Endothelial cell of umbilical vein (primary cell): Measurements from ENCODE around the gene SPRYD7. TPM values are rescaled to one million over a fixed set of nuclear protein-coding genes. Genes with fewer than 3 reads are reported as not detected.

Experiments used
- BruUV-seq: library from RNA; stranded (reverse); fragments of 400-500 nt; replicated peaks from 2 replicates; lab custom pipeline; 2021; lab: Mats Ljungman, UMichigan
- CTCF ChIA-PET: fragments of 300-600, 350-600 bp; sonication (Branson Sonifier 250); formaldehyde crosslinking; loops from one replicate; lab custom pipeline; 2021; ENCODE audit warnings: antibody characterized with exemption, inconsistent platforms; lab: Charles Lee
- POLR2A ChIA-PET: fragments of 300-600, 350-600 bp; sonication (Branson Sonifier 250); formaldehyde crosslinking; loops from one replicate; lab custom pipeline; 2021; ENCODE audit warnings: antibody characterized with exemption, inconsistent platforms; lab: Charles Lee
- DNase-seq: peaks from one replicate; pipeline ENCODE4 v3.0.0-alpha.2; 2011; ENCODE audit warnings: low read depth, low spot score
- FAIRE-seq: peaks from 2 replicates; lab custom pipeline; 2011; peaks lifted over from hg19 to GRCh38; lab: Jason Lieb, UNC
- H2AFZ ChIP-seq: 2 replicates; pipeline ENCODE4 v1.6.0; 2012; ENCODE audit warnings: low read depth, low read length, control low read depth, inconsistent platforms
- H3K27ac ChIP-seq: 2 replicates; pipeline ENCODE4 v1.5.1; 2011; ENCODE audit warnings: low read depth, mild to moderate bottlenecking, control low read depth, low read length, moderate library complexity; ENCODE audit not compliant: insufficient read depth
- H3K27me3 ChIP-seq, 2 experiments: 2 replicates each; pipeline versions ENCODE4 v1.6.0 to v1.6.1; 2011; ENCODE audit warnings: low read length in 2 of 2, mixed read lengths in 1 of 2; ENCODE audit not compliant: control insufficient read depth in 2 of 2, insufficient read depth in 2 of 2
- H3K36me3 ChIP-seq, 2 experiments: 2 replicates in 1 of 2; 3 replicates in 1 of 2; pipeline ENCODE4 v1.5.1; 2011; ENCODE audit warnings: low read length in 2 of 2, mild to moderate bottlenecking in 1 of 2, moderate library complexity in 1 of 2; ENCODE audit not compliant: control insufficient read depth in 2 of 2, insufficient read depth in 2 of 2; ENCODE audit errors: extremely low read depth in 1 of 2
- H3K4me1 ChIP-seq: 3 replicates; pipeline ENCODE4 v1.5.1; 2011; ENCODE audit warnings: mild to moderate bottlenecking, low read length; ENCODE audit not compliant: control insufficient read depth, insufficient read depth; ENCODE audit errors: extremely low read depth
- H3K4me2 ChIP-seq: 2 replicates; pipeline ENCODE4 v1.6.1; 2011; ENCODE audit warnings: low read length, control low read depth, mixed read lengths; ENCODE audit not compliant: insufficient read depth
- H3K4me3 ChIP-seq, 3 experiments: fragments of 200-600 bp in 1 of 3; sonication (generic), shearing (Covaris generic) in 1 of 3; replicated peaks in 1 of 3; 2 replicates each; pipeline ENCODE4 v1.5.1; 2011 to 2016; ENCODE audit warnings: control low read depth in 3 of 3, low read length in 3 of 3, mild to moderate bottlenecking in 2 of 3, inconsistent platforms in 1 of 3, low read depth in 1 of 3, moderate library complexity in 1 of 3; ENCODE audit not compliant: insufficient read depth in 1 of 3
- H3K79me2 ChIP-seq: 2 replicates; pipeline ENCODE4 v1.6.0; 2012; ENCODE audit warnings: low read length, inconsistent platforms; ENCODE audit not compliant: control insufficient read depth, insufficient read depth
- H3K9ac ChIP-seq: replicated peaks from 2 replicates; pipeline ENCODE3; 2011; ENCODE audit warnings: low read length, control low read depth; ENCODE audit not compliant: insufficient read depth; ENCODE audit errors: extremely low read depth
- H3K9me1 ChIP-seq: replicated peaks from 3 replicates; pipeline ENCODE4 v1.6.0; 2011; ENCODE audit warnings: mild to moderate bottlenecking, low read length; ENCODE audit not compliant: control insufficient read depth, insufficient read depth; ENCODE audit errors: extremely low read depth
- H3K9me3 ChIP-seq: replicated peaks from 2 replicates; pipeline ENCODE4 v1.5.1; 2012; ENCODE audit warnings: low read length, inconsistent platforms; ENCODE audit not compliant: control insufficient read depth, insufficient read depth
- H4K20me1 ChIP-seq: replicated peaks from 2 replicates; pipeline ENCODE3; 2011; ENCODE audit warnings: mild to moderate bottlenecking, low read length; ENCODE audit not compliant: control insufficient read depth, insufficient read depth; ENCODE audit errors: extremely low read depth
- EZH2 ChIP-seq: IDR thresholded peaks from 2 replicates; pipeline ENCODE4 v1.6.1; 2012; ENCODE audit warnings: borderline replicate concordance, low read depth, mild to moderate bottlenecking, moderate library complexity, low read length, inconsistent platforms; ENCODE audit not compliant: severe bottlenecking
- FOS ChIP-seq: IDR thresholded peaks from 2 replicates; pipeline ENCODE4 v1.6.1; 2011; ENCODE audit warnings: mild to moderate bottlenecking, low read length, moderate library complexity, borderline replicate concordance; ENCODE audit not compliant: insufficient read depth
- GATA2 ChIP-seq: IDR thresholded peaks from 2 replicates; pipeline ENCODE4 v1.7.0; 2011; ENCODE audit warnings: low read depth, mild to moderate bottlenecking, moderate library complexity, mixed read lengths, low read length; ENCODE audit not compliant: insufficient read length, insufficient read depth
- JUN ChIP-seq: IDR thresholded peaks from 2 replicates; pipeline ENCODE4 v1.6.1; 2011; ENCODE audit warnings: borderline replicate concordance, low read depth; ENCODE audit not compliant: insufficient read length, insufficient read depth
- MYC ChIP-seq: IDR thresholded peaks from one replicate; pipeline ENCODE4 v1.6.1; 2011; ENCODE audit warnings: mild to moderate bottlenecking, low read depth, low read length
- POLR2A ChIP-seq: IDR thresholded peaks from 2 replicates; pipeline ENCODE4 v1.6.1; 2012; ENCODE audit warnings: low read depth, mild to moderate bottlenecking, control low read depth, low read length
- POLR2AphosphoS5 ChIP-seq: IDR thresholded peaks from 2 replicates; pipeline ENCODE4 v1.6.1; 2012; ENCODE audit warnings: low read depth, mild to moderate bottlenecking, control low read depth, low read length, moderate library complexity; ENCODE audit not compliant: insufficient read depth
- dilution Hi-C: fragments of 300-500 bp; cut with MboI; formaldehyde crosslinking; loops from one replicate; pipeline ENCODE4 v1.15.0; 2019; ENCODE audit warnings: low sequenced_read_pairs; ENCODE audit not compliant: extremely low pct_ligation_motif_present
- intact Hi-C: fragments of 100-400 bp; cut with micrococcal nuclease; formaldehyde crosslinking; loops from one replicate; pipeline ENCODE4 v1.10.0; 2022
- polyA plus RNA-seq, 4 experiments: library from polyadenylated mRNA; depleted of rRNA in 3 of 4; stranded (reverse) in 3 of 4; unstranded in 1 of 4; fragments of >200 nt; gene quantifications; 2 replicates each; pipeline versions ENCODE4 v1.2.1 to v1.2.3, GENCODE V29; 2011 to 2012; ENCODE audit warnings: missing spikeins in 1 of 4
- total RNA-seq: library from RNA; stranded (reverse); gene quantifications from 2 replicates; pipeline ENCODE4 v1.2.3, GENCODE V29; 2021
- TF ChIP-seq, protein P1 (sequence below): IDR thresholded peaks from 2 replicates; pipeline ENCODE4 v1.6.1; 2011; ENCODE audit not compliant: insufficient read depth, insufficient read length
- TF ChIP-seq, protein P2 (sequence below), 2 donors: IDR thresholded peaks; 1 replicate in 1 of 2; 2 replicates in 1 of 2; pipeline ENCODE4 v1.5.1; 2011; ENCODE audit warnings: low read length in 2 of 2, mild to moderate bottlenecking in 2 of 2, moderate library complexity in 2 of 2, control low read depth in 1 of 2, inconsistent platforms in 1 of 2, low read depth in 1 of 2; ENCODE audit not compliant: insufficient read depth in 1 of 2; ENCODE audit errors: extremely low read depth in 1 of 2

Gene SPRYD7
- total and polyA plus RNA-seq, 2 donors (not counting 3 experiments of a cell fraction or from before 2014, with no cell fraction given): 2.9 to 7.5 TPM

DNA sequence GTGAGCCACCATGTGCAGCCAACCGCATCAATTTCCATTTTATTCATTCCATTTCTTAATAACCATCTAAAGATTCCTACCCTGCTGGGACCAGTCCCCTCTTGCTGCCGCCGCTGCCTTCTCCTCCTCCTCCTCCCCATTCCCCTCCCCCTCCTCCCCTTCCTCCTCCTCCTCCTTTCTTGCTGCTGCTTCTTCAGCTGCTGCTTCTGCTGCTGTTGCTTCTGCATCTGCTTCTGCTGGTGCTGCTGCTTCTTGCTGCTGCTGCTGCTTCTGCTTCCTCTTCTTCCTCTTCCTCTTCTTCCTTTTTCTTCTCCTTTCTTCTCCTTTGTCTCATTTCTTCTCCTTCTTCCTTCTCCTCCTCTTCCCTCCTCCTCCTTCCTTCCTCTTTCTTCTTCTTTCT, 20.0 kb upstream of the SPRYD7 start:
- POLR2A ChIA-PET: no interaction called here
- intact Hi-C loops: no loop called here
- no TSS peak for BruUV-seq

More for the DNA sequence above, 20.0 kb upstream of the SPRYD7 start:
- no peak for TF ChIP-seq JUN
- TF ChIP-seq MYC: no peak
- no peak for TF ChIP-seq EZH2
- TF ChIP-seq GATA2: no peak
- no peak for TF ChIP-seq POLR2AphosphoS5
- TF ChIP-seq, protein P1, sequence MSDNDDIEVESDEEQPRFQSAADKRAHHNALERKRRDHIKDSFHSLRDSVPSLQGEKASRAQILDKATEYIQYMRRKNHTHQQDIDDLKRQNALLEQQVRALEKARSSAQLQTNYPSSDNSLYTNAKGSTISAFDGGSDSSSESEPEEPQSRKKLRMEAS: no peak
- TF ChIP-seq, protein P2, sequence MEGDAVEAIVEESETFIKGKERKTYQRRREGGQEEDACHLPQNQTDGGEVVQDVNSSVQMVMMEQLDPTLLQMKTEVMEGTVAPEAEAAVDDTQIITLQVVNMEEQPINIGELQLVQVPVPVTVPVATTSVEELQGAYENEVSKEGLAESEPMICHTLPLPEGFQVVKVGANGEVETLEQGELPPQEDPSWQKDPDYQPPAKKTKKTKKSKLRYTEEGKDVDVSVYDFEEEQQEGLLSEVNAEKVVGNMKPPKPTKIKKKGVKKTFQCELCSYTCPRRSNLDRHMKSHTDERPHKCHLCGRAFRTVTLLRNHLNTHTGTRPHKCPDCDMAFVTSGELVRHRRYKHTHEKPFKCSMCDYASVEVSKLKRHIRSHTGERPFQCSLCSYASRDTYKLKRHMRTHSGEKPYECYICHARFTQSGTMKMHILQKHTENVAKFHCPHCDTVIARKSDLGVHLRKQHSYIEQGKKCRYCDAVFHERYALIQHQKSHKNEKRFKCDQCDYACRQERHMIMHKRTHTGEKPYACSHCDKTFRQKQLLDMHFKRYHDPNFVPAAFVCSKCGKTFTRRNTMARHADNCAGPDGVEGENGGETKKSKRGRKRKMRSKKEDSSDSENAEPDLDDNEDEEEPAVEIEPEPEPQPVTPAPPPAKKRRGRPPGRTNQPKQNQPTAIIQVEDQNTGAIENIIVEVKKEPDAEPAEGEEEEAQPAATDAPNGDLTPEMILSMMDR (IDR thresholded peaks at IDR 0.05; ENCODE audit: extremely low read depth in 1 of 2, insufficient read depth in 1 of 2, low read depth in 1 of 2, low read length in 2 of 2): no peak
- no peak for TF ChIP-seq POLR2A
- TF ChIP-seq FOS: no peak
- Histone ChIP-seq H3K4me3 (no peak overlapping the region), H3K27me3 (peaks cover 0 to 2% of the 10 kb centered on the region in 2 experiments), H4K20me1 (no peaks in the 10 kb centered on the region), H3K9me3 (no peaks in the 10 kb centered on the region), H3K4me2 (no peak overlapping the region), H3K9ac (no peak overlapping the region), H3K36me3 (no peaks in the 10 kb centered on the region), H3K4me1 (no peaks in the 10 kb centered on the region), H3K9me1 (no peaks in the 10 kb centered on the region), H3K27ac (no peak overlapping the region), H2AFZ (no peak overlapping the region), H3K79me2 (no peaks in the 10 kb centered on the region)
- FAIRE-seq (no peak), DNase-seq (no peak)
- CTCF ChIA-PET: no interaction called here
- dilution Hi-C loops: no loop called here
